ENCODE results near the gene PFKP.

DNA sequence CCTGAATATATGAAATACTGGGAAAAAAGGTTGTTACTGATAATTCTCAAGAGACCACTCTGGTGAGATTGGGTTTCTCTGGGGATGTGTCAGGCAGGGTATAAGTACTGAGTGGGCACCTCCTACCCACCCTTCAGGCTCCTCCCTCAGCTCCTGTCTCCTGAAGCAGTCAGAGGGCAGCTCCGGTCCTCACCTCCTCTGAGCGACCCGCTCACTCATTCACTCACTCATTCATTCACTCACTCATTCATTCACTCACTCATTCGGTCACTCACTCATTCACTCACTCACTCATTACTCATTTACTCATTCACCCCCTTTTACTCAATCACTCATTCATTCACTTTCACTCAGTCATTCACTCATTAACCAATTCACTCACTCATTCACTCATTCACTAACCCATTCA, 6.9 kb upstream of the PFKP start:
- TF ChIP-seq, protein P1, sequence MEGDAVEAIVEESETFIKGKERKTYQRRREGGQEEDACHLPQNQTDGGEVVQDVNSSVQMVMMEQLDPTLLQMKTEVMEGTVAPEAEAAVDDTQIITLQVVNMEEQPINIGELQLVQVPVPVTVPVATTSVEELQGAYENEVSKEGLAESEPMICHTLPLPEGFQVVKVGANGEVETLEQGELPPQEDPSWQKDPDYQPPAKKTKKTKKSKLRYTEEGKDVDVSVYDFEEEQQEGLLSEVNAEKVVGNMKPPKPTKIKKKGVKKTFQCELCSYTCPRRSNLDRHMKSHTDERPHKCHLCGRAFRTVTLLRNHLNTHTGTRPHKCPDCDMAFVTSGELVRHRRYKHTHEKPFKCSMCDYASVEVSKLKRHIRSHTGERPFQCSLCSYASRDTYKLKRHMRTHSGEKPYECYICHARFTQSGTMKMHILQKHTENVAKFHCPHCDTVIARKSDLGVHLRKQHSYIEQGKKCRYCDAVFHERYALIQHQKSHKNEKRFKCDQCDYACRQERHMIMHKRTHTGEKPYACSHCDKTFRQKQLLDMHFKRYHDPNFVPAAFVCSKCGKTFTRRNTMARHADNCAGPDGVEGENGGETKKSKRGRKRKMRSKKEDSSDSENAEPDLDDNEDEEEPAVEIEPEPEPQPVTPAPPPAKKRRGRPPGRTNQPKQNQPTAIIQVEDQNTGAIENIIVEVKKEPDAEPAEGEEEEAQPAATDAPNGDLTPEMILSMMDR (IDR thresholded peaks at IDR 0.05; ENCODE audit: low read depth, low read length, poor library complexity, severe bottlenecking): no peak
- TF ChIP-seq EZH2phosphoT487 (IDR thresholded peaks at IDR 0.05; ENCODE audit: borderline replicate concordance, low read length): no peak

All from DOHH2 (cell line).